Muscle layer of duodenum (tissue), 2 donors: ENCODE data around the gene TSPEAR.
"Not testable (repeated sequence)": the region's sequence is repeated elsewhere in the genome, so short reads cannot be mapped to it uniquely, and the experiment has no call there.

ENCODE experiments used
- H3K27ac ChIP-seq: one replicate; pipeline ENCODE4 v1.7.0; 2013; ENCODE audit warnings: mild to moderate bottlenecking, low read length
- H3K27me3 ChIP-seq: one replicate; pipeline ENCODE4 v1.7.0; 2013; ENCODE audit warnings: low read depth, mild to moderate bottlenecking, control low read depth, low read length
- H3K36me3 ChIP-seq, 2 donors: one replicate each; pipeline ENCODE4 v1.7.0; 2013; ENCODE audit warnings: low read length in 2 of 2, control low read depth in 1 of 2, mild to moderate bottlenecking in 1 of 2; ENCODE audit not compliant: insufficient read depth in 2 of 2, control insufficient read depth in 1 of 2
- H3K4me1 ChIP-seq, 2 donors: one replicate each; pipeline ENCODE4 v1.7.0; 2013; ENCODE audit warnings: low read length in 2 of 2, mild to moderate bottlenecking in 2 of 2, control low read depth in 1 of 2, moderate library complexity in 1 of 2; ENCODE audit not compliant: insufficient read depth in 2 of 2, control insufficient read depth in 1 of 2
- H3K4me3 ChIP-seq, 2 donors: one replicate each; pipeline ENCODE4 v1.7.0; 2013; ENCODE audit warnings: low read length in 2 of 2, low read depth in 1 of 2, mild to moderate bottlenecking in 1 of 2
- H3K9me3 ChIP-seq, 2 donors: one replicate each; pipeline ENCODE4 v1.7.0; 2013; ENCODE audit warnings: low read length in 2 of 2, control low read depth in 1 of 2, mild to moderate bottlenecking in 1 of 2; ENCODE audit not compliant: control insufficient read depth in 1 of 2
- donor health status: healthy.

The TSPEAR gene

DNA sequence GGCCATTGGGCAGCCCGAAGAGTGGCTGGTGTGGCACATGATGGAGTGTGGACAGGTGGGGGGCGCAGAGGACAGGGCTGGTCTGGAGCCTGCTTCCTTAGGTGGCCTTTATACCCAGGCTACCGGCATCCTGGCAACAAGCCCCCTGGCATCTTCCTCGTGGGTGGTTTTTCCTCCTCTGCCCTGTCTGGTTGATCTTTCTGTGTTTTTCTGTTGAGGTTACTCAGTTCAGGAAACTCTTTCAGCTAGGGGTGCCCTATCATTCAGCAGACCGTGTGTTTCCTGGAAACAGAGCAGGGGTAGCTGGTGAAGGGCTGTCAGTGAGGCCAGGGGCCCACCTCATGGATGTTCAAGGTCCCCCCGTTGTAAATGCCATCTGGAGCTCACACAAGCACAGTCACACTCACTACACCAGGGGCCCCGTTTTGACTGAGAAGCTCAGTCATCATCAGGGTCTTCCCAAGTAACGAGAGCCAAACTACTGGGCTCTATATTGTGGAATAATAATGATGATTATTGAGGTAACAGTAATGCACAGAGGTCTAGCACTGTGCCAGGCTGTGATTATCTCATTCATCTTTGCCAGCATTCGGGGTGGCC lies 56.7 kb downstream of the TSPEAR start, which contains the start of gene KRTAP12-4:
Gene KRTAP12-4, minus strand, starts transcription at position 84 of the 600 bp plus-strand sequence. Its CDS starts 45 bp downstream, at position 39.
- Histone ChIP-seq H3K9me3 (peaks cover 0 to 19% of the 10 kb centered on the region in 2 donors), H3K36me3 (no peaks in the 10 kb centered on the region), H3K4me3 (no peak within 1 kb of the TSS), H3K27ac (no peak within 1 kb of the TSS), H3K27me3 (no peaks in the 10 kb centered on the region), H3K4me1 (no peaks in the 10 kb centered on the region)

DNA sequence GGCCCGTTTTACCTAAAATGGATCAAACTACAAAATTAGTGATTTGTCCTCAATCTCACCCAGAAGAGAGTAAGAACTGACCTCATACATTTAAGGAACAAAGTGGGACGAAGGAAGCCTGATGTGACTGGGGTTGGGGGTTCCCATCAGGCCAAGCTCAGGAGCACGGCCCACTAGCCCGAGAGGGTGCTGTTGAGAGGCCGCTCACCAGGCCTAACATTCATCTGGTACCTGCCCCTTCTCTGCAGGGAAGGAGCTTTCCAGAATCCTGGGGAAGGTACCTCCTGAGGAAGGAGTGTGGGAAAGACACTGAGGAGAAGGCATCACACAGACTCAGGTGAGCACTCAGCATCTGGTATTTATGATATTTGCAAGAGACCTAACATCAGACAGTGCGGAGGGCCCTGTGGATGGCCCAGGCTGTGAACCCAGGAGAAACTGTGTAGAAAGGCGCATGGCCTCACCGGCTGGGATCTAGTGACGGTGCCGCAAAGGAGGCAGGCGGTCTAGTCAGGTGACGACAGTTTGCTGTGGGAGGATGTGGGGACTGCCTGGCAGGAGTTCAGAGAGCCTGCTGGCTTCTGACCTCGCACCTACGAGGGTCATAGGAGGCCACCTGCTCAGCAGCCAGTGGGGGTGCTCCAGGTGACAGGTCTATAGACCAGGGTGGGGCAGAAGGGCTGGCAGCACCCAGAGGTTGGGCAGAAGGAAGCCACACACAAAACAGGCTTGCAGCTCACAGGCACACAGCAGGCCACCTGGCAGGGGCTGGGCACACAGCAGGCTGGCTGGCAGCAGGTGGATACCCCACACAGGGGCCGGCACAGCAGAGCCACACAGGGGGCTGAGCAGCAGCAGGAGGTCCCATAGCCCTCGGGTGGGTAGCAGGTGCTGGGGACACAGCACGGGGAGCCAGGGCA lies 57.5 kb downstream of the TSPEAR start:
- H3K4me3 ChIP-seq, result no peak overlapping the region
- H3K27ac ChIP-seq, result no peak overlapping the region
- no peaks in the 10 kb centered on the region for H3K36me3 ChIP-seq
- no peaks in the 10 kb centered on the region for H3K27me3 ChIP-seq
- H3K9me3 ChIP-seq, result peaks cover 0 to 19% of the 10 kb centered on the region in 2 donors
- no peaks in the 10 kb centered on the region for H3K4me1 ChIP-seq

DNA sequence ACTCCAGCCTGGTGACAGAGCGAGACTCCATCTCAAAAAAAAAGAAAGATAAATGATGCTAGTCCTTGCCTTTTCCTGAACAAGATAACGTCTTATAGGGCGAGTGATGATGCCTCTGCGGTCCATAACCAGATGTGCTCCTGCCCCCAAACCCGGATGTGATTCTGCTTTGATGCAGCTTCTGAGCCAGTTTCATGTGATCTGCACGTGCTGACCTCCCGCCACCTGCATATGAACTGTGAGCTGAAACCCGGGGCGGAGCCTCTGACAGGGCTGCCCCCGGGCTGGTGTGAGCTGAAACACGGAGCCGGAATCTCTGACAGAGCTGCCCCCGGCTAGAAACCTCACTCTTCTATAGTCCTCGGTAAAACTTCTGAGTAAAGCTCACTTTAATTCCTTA lies 58.2 kb downstream of the TSPEAR start:
- Histone ChIP-seq H3K9me3 (peaks cover 0 to 19% of the 10 kb centered on the region in 2 donors), H3K27ac (no peak overlapping the region), H3K4me3 (no peak overlapping the region), H3K4me1 (no peaks in the 10 kb centered on the region), H3K27me3 (no peaks in the 10 kb centered on the region), H3K36me3 (no peaks in the 10 kb centered on the region)

GRCh38 chr21:44650973-44651675 lies 60.2 kb downstream of the TSPEAR start:
- H3K27ac ChIP-seq, result no peak overlapping the region
- no peaks in the 10 kb centered on the region for H3K36me3 ChIP-seq
- H3K27me3 ChIP-seq, result no peaks in the 10 kb centered on the region

GRCh38 chr21:44650265-44650972 lies 61.0 kb downstream of the TSPEAR start:
- H3K27me3 ChIP-seq, result no peaks in the 10 kb centered on the region
- no peaks in the 10 kb centered on the region for H3K4me1 ChIP-seq
- H3K4me3 ChIP-seq, result no peak overlapping the region
- H3K36me3 ChIP-seq, result no peaks in the 10 kb centered on the region
- H3K9me3 ChIP-seq, result peaks cover 0 to 3% of the 10 kb centered on the region in 2 donors
- H3K27ac ChIP-seq, result no peak overlapping the region

More at GRCh38 chr21:44650973-44651675, 60.2 kb downstream of the TSPEAR start:
- Histone ChIP-seq H3K4me3 (no peak overlapping the region), H3K4me1 (no peaks in the 10 kb centered on the region), H3K9me3 (peaks cover 0 to 9% of the 10 kb centered on the region in 2 donors)

DNA sequence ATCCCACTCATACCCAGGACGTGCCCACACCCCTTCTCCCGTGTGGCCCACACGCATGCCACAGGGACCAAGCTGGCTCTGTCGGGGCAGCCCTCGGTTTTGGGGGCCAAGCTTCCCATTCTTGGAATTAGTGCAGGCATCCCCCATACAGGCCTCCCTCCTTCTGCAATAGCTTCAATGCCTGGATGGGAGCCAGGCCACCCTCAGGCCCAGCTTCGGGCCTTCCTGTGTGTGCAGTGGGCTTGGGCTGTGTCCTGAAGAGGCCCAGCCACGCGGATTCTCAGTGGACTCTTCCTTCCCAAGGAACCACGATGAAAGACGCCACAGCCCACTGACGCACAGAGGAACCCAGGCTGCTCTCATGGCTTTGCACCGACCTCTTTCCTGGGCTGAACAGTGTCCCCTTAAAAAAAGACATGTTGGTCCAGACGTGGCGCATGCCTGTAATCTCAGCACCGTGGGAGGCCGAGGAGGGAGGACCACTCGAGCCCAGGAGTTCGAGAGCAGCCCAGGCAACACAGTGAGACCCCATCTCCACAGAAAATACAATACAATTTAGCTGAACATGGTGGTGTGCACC lies 61.8 kb downstream of the TSPEAR start:
- no peak overlapping the region for H3K4me3 ChIP-seq
- no peaks in the 10 kb centered on the region for H3K4me1 ChIP-seq
- H3K27ac ChIP-seq, result no peak overlapping the region
- H3K27me3 ChIP-seq, result no peaks in the 10 kb centered on the region
- peaks cover 0 to 10% of the 10 kb centered on the region in 2 donors for H3K9me3 ChIP-seq
- no peaks in the 10 kb centered on the region for H3K36me3 ChIP-seq

DNA sequence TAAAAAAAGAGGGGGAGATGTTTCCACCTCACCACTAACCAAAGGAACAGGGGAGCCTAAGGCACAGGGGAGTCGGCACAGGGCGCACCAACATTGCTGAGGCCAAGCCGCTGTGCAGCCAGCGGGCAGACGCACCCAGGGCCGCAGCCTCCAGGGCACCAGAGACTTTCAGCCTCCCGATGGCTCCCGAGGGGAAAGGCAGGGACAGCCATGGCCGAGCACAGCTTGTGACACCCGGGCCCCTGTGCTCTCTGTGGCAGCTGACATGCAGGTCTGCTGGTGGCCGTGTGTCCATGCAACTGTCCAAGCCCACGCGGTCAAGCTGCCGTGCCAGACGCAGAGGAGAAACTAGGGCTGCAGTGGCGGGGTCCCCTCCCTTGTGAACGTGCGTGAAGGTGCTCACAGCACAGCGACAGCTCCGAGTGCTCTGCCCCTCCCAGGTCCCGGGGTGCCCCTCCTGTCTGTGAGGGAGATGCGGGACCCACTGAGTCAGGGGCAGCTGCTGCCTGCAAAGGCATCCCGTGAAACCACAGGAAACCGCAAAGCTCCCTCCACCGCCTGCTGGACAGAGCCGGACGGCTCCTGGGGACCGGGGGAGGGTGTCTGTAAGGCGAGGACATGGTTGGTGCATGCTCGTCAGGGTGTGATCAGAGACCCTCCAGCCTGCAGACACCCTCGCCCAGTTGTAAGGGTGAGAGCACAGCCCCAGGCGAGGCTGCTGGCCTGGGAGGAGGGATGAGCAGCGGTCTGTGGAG lies 62.6 kb downstream of the TSPEAR start:
- Histone ChIP-seq H3K4me1 (no peaks in the 10 kb centered on the region), H3K27ac (no peak overlapping the region), H3K4me3 (no peak overlapping the region), H3K9me3 (peaks cover 6 to 16% of the 10 kb centered on the region in 2 donors), H3K36me3 (no peaks in the 10 kb centered on the region), H3K27me3 (no peaks in the 10 kb centered on the region)

- no peak overlapping the region for H3K4me3 ChIP-seq
- no peak overlapping the region for H3K27ac ChIP-seq
- peaks cover 6 to 17% of the 10 kb centered on the region in 2 donors for H3K9me3 ChIP-seq
- H3K4me1 ChIP-seq, result no peaks in the 10 kb centered on the region
- no peaks in the 10 kb centered on the region for H3K36me3 ChIP-seq
- H3K27me3 ChIP-seq, result no peaks in the 10 kb centered on the region
Measured at GRCh38 chr21:44647222-44647552, 64.2 kb downstream of the TSPEAR start.

DNA sequence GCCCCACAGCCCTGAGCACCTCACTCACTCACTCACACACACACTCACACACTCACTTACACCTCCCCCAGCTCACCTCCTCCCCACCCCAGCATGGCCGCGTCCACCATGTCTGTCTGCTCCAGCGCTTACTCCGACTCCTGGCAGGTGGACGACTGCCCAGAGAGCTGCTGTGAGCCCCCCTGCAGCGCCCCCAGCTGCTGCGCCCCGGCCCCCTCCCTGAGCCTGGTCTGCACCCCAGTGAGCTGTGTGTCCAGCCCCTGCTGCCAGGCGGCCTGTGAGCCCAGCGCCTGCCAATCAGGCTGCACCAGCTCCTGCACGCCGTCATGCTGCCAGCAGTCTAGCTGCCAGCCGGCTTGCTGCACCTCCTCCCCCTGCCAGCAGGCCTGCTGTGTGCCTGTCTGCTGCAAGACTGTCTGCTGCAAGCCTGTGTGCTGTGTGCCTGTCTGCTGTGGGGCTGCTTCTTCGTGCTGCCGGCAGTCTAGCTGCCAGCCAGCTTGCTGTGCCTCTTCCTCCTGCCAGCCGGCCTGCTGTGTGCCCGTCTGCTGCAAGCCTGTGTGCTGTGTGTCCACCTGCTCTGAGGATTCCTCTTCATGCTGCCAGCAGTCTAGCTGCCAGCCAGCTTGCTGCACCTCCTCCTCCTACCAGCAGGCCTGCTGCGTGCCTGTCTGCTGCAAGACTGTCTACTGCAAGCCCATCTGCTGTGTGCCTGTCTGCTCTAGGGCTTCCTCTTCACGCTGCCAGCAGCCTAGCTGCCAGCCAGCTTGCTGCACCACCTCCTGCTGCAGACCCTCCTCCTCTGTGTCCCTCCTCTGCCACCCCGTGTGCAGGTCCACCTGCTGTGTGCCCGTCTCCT lies 64.8 kb downstream of the TSPEAR start, which contains the start of gene KRTAP10-11:
Gene KRTAP10-11, plus strand, starts transcription at position 49 of the 856 bp plus-strand sequence. Its CDS starts 45 bp downstream, at position 94.
- not testable (repeated sequence) for H3K4me3 ChIP-seq, H3K4me1 ChIP-seq, H3K27me3 ChIP-seq, H3K36me3 ChIP-seq, H3K27ac ChIP-seq
- peaks cover 7 to 17% of the 10 kb centered on the region in 2 donors for H3K9me3 ChIP-seq
